ENCODE measurements around the gene COA8.

The COA8 gene

GRCh38 chr14:103549361-103550311 lies 13.1 kb upstream of the COA8 start:
- no peak for DNase-seq (ENCODE audit: extremely low read depth, low read depth)
- TF ChIP-seq CTCF (IDR thresholded peaks at IDR 0.05; ENCODE audit: low read depth, low read length), result no peak

- no peak for DNase-seq (ENCODE audit: extremely low read depth, low read depth)
- TF ChIP-seq CTCF (IDR thresholded peaks at IDR 0.05; ENCODE audit: low read depth, low read length), result no peak
Measured at GRCh38 chr14:103550451-103551337, 12.1 kb upstream of the COA8 start.

GRCh38 chr14:103551338-103551762 lies 11.4 kb upstream of the COA8 start:
- no peak for TF ChIP-seq CTCF (IDR thresholded peaks at IDR 0.05; ENCODE audit: low read depth, low read length)
- DNase-seq (ENCODE audit: extremely low read depth, low read depth), result no peak

- no peak for TF ChIP-seq CTCF (IDR thresholded peaks at IDR 0.05; ENCODE audit: low read depth, low read length)
- no peak for DNase-seq (ENCODE audit: extremely low read depth, low read depth)
Measured at GRCh38 chr14:103552011-103552845, 10.5 kb upstream of the COA8 start.

GRCh38 chr14:103552846-103553210 lies 9.9 kb upstream of the COA8 start:
- no peak for TF ChIP-seq CTCF (IDR thresholded peaks at IDR 0.05; ENCODE audit: low read depth, low read length)
- no peak for DNase-seq (ENCODE audit: extremely low read depth, low read depth)

GRCh38 chr14:103555559-103556337 lies 7.0 kb upstream of the COA8 start:
- TF ChIP-seq CTCF (IDR thresholded peaks at IDR 0.05; ENCODE audit: low read depth, low read length), result no peak
- no peak for DNase-seq (ENCODE audit: extremely low read depth, low read depth)

All from AG09319 (cell line).